Large intestine (tissue), 3 donors: ENCODE data around the gene RGS11. TPM values are rescaled to one million over a fixed set of nuclear protein-coding genes. Genes with fewer than 3 reads are reported as not detected.
"Not testable (repeated sequence)": the region's sequence is repeated elsewhere in the genome, so short reads cannot be mapped to it uniquely, and the experiment has no call there.

Experiments
- DNase-seq, 2 donors: peaks; one replicate each; pipeline versions ENCODE4 v3.0.0 to v3.0.0-alpha.2; 2013
- H3K27ac ChIP-seq: one replicate; pipeline ENCODE4 v1.5.1; 2013; ENCODE audit warnings: low read length
- H3K27me3 ChIP-seq: 2 replicates; pipeline ENCODE4 v1.6.1; 2013; ENCODE audit warnings: low read length; ENCODE audit not compliant: control insufficient read depth, insufficient read depth
- H3K36me3 ChIP-seq: 2 replicates; pipeline ENCODE4 v1.6.1; 2013; ENCODE audit warnings: low read length; ENCODE audit not compliant: control insufficient read depth, insufficient read depth
- H3K4me1 ChIP-seq: one replicate; pipeline ENCODE4 v1.6.1; 2013; ENCODE audit warnings: low read length; ENCODE audit not compliant: control insufficient read depth, insufficient read depth
- H3K4me3 ChIP-seq: one replicate; pipeline ENCODE4 v1.5.1; 2013; ENCODE audit warnings: low read length
- H3K9me3 ChIP-seq: one replicate; pipeline ENCODE4 v1.6.1; 2013; ENCODE audit warnings: mild to moderate bottlenecking, low read depth, low read length, moderate library complexity; ENCODE audit not compliant: control insufficient read depth
- WGBS: methylation state at CpG from one replicate; pipeline ENCODE4 v1.1.5; 2013; ENCODE audit warnings: low lambda C conversion rate; ENCODE audit not compliant: insufficient coverage; 5-methylcytosine and 5-hydroxymethylcytosine counted together
- polyA plus RNA-seq: library from polyadenylated mRNA; unstranded; fragments of 120-200 nt; gene quantifications from one replicate; pipeline ENCODE4 v1.2.1, GENCODE V29; 2013

The RGS11 gene
- polyA plus RNA-seq, 1 donor, result 6.6 TPM

DNA sequence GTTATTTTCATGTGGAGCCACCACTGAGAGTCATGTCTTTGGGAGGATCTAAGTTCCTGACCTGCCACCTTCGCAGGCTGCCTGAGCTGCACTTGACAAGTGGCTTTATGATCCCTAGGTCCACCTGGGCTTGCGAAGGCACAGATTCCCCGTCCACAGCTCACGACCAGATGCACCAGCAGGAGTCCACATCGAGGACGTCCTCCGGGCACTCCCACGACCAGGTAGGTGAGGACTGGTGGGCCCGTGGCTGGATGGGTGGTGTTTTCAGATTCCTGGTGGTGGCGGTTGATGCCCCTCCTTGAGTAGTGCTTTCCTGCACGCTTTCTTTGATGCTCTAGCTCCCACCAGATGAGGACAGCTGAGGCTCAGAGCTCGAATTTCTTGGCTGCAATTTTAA is 26.3 kb downstream of the RGS11 start:
- Histone ChIP-seq H3K27ac (no peak overlapping the region), H3K36me3 (peaks cover 21% of the 10 kb centered on the region), H3K4me3 (no peak overlapping the region), H3K27me3 (no peaks in the 10 kb centered on the region), H3K9me3 (peaks cover 1% of the 10 kb centered on the region), H3K4me1 (peaks cover 8% of the 10 kb centered on the region)
- WGBS, result no CpG with 5 or more reads among the region's 12 CpGs
- DNase-seq, result no peak

DNA sequence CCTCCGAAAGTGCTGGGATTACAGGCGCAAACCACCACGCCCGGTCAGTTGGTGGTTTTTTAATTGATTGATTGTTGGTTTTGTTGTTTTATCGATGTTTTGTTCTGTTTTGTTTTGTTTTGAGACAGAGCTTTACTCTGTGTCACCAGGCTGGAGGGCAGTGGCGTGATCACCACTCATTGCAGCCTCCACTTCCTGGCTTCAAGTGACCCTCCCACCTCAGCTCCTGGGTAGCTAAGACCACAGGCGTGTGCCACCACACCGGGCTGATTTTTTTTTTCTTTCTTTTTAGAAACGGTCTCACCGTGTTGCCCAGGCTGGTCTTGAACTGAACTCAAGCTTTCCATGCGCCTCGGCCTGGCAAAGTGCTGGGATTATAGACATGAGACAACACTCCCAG is 28.7 kb downstream of the RGS11 start:
- H3K36me3 ChIP-seq, result peaks cover 13% of the 10 kb centered on the region
- DNase-seq, result no peak
- no peak overlapping the region for H3K27ac ChIP-seq
- WGBS, result no CpG with 5 or more reads among the region's 12 CpGs
- H3K4me1 ChIP-seq, result peaks cover 3% of the 10 kb centered on the region
- no peaks in the 10 kb centered on the region for H3K9me3 ChIP-seq
- no peak overlapping the region for H3K4me3 ChIP-seq
- H3K27me3 ChIP-seq, result no peaks in the 10 kb centered on the region

DNA sequence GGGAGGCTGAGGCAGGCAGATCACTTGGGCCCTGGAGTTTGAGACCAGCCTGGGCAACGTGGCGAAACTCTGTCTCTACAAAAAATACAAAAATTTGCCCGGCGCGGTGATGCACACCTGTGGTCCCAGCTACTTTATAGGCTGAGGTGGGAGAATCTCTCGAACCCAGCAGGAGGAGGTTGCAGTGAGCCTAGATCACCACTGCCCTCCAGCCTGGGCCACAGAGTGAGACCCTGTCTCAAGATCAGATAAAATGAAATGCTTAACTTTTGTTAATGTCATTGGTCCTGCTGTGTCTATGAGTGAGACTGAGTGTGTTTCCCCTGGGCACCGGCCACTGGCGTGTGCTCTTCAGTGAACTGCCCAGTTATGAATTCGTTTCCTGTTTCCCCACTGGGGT is 30.6 kb downstream of the RGS11 start:
- Histone ChIP-seq H3K4me1 (peaks cover under 1% of the 10 kb centered on the region), H3K27ac (no peak overlapping the region), H3K27me3 (no peaks in the 10 kb centered on the region), H3K9me3 (no peaks in the 10 kb centered on the region), H3K4me3 (no peak overlapping the region), H3K36me3 (peaks cover 13% of the 10 kb centered on the region)
- DNase-seq, result no peak
- no CpG with 5 or more reads among the region's 9 CpGs for WGBS

DNA sequence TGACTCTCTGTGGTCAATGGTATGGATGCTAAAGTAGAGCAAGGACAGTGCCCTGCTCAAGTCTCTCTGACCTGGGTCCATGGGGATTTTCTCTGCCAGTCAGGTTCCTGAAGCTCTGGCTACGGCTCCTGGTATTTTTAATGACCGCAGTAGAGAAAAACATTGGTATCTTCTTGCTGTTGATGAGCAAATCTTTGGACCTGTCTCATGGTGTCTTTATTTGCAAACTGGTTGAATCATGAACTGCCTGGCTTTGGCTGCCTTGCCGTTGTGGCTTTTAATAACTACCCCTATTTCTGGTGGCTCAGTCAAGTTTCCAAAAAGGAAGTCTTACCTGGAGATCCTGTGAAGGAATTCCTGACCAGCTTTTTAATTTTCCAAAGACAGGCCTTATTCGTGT is 32.4 kb downstream of the RGS11 start:
- WGBS, result 80% methylated on average over 1 of the region's 4 CpGs
- peaks cover 6% of the 10 kb centered on the region for H3K36me3 ChIP-seq
- DNase-seq, result no peak
- H3K4me3 ChIP-seq, result no peak overlapping the region
- H3K27ac ChIP-seq, result no peak overlapping the region
- H3K27me3 ChIP-seq, result no peaks in the 10 kb centered on the region
- H3K9me3 ChIP-seq, result no peaks in the 10 kb centered on the region
- H3K4me1 ChIP-seq, result no peaks in the 10 kb centered on the region

DNA sequence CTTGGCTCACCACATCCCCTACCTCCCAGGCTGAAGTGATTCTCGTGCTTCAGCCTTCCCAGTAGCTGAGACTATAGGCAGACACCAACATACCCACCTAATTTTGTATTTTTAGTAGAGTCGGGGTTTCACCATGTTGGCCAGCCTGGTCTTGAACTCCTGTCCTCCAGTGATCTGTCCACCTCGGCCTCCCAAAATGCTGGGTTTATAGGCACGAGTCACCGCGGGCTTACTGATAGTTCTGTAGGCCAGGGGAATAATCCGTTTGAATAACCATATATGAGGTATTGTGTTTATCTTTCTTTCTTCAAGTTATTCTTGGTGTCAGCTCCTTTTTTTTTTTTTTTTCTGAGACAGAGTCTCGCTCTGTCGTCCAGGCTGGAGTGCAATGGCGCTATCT is 33.5 kb downstream of the RGS11 start:
- H3K4me1 ChIP-seq, result no peaks in the 10 kb centered on the region
- 80% methylated on average over 2 of the region's 10 CpGs for WGBS
- H3K36me3 ChIP-seq, result peaks cover 2% of the 10 kb centered on the region
- H3K27me3 ChIP-seq, result no peaks in the 10 kb centered on the region
- no peak overlapping the region for H3K4me3 ChIP-seq
- H3K27ac ChIP-seq, result no peak overlapping the region
- DNase-seq, result no peak
- no peaks in the 10 kb centered on the region for H3K9me3 ChIP-seq

DNA sequence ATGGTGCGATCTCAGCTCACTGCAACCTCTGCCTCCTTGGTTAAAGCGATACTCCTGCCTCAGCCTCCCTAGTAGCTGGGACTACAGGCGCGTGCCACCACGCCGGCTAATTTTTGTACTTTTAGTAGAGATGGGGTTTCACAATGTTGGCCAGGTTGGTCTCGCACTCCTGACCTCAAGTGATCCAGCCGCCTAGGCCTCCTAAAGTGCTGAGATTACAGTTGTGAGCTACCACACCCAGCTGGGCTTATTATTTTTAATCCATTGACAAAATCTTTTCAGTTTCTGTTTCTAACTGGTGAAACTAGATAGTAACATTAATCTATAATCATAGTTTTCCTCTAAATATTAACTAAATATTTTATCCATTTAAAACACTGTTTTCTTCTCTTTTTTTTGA is 35.2 kb downstream of the RGS11 start:
- no CpG with 5 or more reads among the region's 8 CpGs for WGBS

DNA sequence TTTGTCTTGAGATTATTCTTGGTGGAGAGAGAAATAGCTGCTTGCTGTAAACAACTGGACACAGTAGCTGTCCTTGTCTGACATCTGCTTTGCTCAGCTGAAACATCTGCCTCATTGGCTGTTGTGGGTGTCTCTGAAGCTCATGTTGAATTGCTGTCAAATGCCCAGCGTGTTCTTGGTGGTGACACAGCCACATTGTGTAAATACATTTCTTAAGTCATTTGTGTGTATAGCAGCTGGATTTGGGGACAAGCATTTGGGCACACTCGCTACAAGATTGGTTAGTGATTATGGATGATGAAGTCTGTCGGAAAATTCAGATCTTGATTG is 35.8 kb downstream of the RGS11 start:
- Histone ChIP-seq H3K4me1 (no peaks in the 10 kb centered on the region), H3K9me3 (no peaks in the 10 kb centered on the region), H3K27ac (no peak overlapping the region)

More for the DNA sequence above, 35.2 kb downstream of the RGS11 start:
- Histone ChIP-seq H3K27ac (no peak overlapping the region), H3K27me3 (no peaks in the 10 kb centered on the region), H3K36me3 (peaks cover 2% of the 10 kb centered on the region), H3K4me3 (no peak overlapping the region), H3K9me3 (no peaks in the 10 kb centered on the region), H3K4me1 (no peaks in the 10 kb centered on the region)
- no peak for DNase-seq

DNA sequence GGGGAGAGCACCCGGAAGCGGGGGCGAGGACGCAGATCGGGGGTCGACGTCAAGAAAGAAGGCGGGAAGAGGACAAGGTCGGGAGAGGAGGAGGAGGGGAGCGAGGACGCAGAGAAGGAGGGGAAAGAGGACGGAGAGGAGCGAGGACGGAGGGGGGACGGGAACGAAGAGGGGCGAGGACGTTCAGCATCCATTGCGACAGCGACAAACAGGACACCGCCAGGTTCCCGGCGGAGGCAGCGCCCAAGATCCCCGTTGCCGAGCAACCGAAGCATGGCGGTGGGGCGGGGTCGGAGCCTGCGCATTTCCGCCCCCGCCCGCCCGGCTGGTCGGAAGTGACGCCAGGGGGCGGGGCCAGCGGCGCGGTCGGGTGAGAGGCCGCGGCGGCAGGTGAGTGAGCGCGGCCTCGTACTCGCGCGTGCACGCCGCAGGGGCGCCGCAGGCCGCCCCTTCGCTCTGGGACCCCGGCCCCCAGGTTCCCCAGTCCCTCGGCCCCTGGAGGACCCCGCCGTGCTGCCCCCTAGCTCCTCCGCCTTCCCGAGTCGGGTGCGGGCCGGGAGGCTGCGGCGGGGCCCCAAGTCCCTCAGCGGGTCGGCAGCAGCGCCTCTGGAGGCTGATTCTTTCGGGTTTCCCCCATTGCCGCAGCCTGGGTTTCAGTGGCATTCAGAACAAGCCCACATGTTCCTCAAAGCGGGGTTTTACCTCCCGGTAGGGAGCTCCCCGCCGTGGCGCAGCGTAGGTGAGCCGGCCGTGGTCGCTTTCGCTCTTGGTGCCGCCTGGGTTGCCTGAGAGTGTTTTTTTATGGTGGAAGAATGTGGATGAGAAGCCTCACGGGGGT is 41.1 kb downstream of the RGS11 start, which contains the start of gene FAM234A:
FAM234A (plus strand) TSS at position 354 of the 838 bp plus-strand sequence. CDS start 19,593 bp downstream, outside the sequence.
- 0% methylated on average over 2 of the region's 85 CpGs for WGBS
- DNase-seq, result peak; percentile 95
- Histone ChIP-seq H3K4me3 (peak within 1 kb of the TSS; percentile 77), H3K27ac (peak within 1 kb of the TSS; percentile 98), H3K27me3 (no peaks in the 10 kb centered on the region), H3K36me3 (no peaks in the 10 kb centered on the region), H3K9me3 (no peaks in the 10 kb centered on the region), H3K4me1 (no peaks in the 10 kb centered on the region)

More for the DNA sequence above, 35.8 kb downstream of the RGS11 start:
- no CpG with 5 or more reads among the region's 3 CpGs for WGBS
- no peak overlapping the region for H3K4me3 ChIP-seq
- DNase-seq, result peak in 1 of 2 donors; percentile 16
- H3K36me3 ChIP-seq, result peaks cover 2% of the 10 kb centered on the region
- H3K27me3 ChIP-seq, result no peaks in the 10 kb centered on the region

DNA sequence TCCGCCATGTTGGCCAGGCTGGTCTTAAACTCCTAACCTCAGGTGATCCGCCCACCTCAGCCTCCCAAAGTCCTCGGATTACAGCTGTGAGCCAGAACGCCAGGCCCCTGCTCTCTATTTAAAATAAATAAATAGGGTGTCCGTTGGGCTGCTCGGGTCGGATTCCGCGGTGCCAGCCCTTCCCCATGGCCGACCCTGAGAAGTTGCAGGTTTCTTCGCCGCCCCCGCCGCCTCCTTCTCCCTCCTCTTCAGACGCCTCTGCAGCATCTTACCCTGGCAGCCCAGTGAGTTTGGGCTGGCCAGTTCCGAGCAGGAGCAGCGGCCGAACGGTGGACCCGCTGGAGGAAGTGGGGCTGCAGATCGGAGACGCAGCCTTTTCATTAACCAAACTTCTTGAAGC is 44.8 kb downstream of the RGS11 start:
- Histone ChIP-seq H3K9me3 (no peaks in the 10 kb centered on the region), H3K27ac (no peak overlapping the region), H3K4me3 (no peak overlapping the region), H3K27me3 (no peaks in the 10 kb centered on the region), H3K4me1 (peaks cover 12% of the 10 kb centered on the region), H3K36me3 (peaks cover 19% of the 10 kb centered on the region)
- no CpG with 5 or more reads among the region's 22 CpGs for WGBS
- DNase-seq, result no peak

DNA sequence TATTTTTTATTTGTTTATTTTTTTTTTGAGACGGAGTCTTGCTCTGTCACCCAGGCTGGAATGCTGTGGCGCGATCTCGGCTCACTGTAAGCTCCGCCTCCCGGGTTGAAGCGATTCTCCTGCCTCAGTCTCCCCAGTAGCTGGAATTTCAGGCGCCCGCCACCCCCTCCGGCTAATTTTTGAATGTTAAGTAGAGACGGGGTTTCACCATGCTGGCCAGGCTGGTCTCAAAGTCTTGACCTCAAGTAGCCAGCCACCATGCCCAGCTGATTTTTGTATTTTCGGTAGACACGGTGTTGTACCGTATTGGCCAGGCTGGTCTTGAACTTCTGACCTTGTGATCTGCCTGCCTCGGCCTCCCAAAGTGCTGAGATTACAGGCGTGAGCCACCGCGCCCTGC is 45.4 kb downstream of the RGS11 start:
- no CpG with 5 or more reads among the region's 18 CpGs for WGBS

More for the DNA sequence above, 45.4 kb downstream of the RGS11 start:
- H3K4me3 ChIP-seq, H3K9me3 ChIP-seq, DNase-seq, H3K27ac ChIP-seq, H3K27me3 ChIP-seq: not testable (repeated sequence)
- Histone ChIP-seq H3K36me3 (peaks cover 22% of the 10 kb centered on the region), H3K4me1 (peaks cover 12% of the 10 kb centered on the region)
